OCI-LY3 (cell line): Measurements from ENCODE around the gene BTBD9.

Experiments
- CTCF ChIP-seq: fragments of 200-600, 300-600 bp; sonication (generic); IDR thresholded peaks from 2 replicates; pipeline ENCODE4 v1.5.1; 2014; ENCODE audit warnings: antibody characterized with exemption, low read length, low read depth
- EZH2phosphoT487 ChIP-seq: fragments of 200-600 bp; shearing (Covaris generic); IDR thresholded peaks from 2 replicates; pipeline ENCODE4 v1.6.1; 2018; ENCODE audit warnings: antibody characterized with exemption, mixed run types, low read depth

- TF ChIP-seq CTCF (no peak), EZH2phosphoT487 (no peak)
Measured at GRCh38 chr6:38183856-38184584, 455.7 kb downstream of the BTBD9 start.
